GM21576 (cell line): Measurements from ENCODE around the gene B3GNT8.
"Not testable (repeated sequence)": the region's sequence is repeated elsewhere in the genome, so short reads cannot be mapped to it uniquely, and the experiment has no call there.

Experiments
- ATAC-seq: cut with Tn5 transposase; IDR thresholded peaks from one replicate; pipeline ENCODE4 v1.9.1; 2021; ENCODE audit warnings: mild to moderate bottlenecking, moderate library complexity; ENCODE audit not compliant: unreplicated experiment

The B3GNT8 gene

GRCh38 chr19:41420101-41420880 is 6.9 kb downstream of the B3GNT8 start:
- ATAC-seq, result no peak

- no peak for ATAC-seq
These were observed 10.9 kb downstream of the B3GNT8 start for GRCh38 chr19:41416194-41416674.

DNA sequence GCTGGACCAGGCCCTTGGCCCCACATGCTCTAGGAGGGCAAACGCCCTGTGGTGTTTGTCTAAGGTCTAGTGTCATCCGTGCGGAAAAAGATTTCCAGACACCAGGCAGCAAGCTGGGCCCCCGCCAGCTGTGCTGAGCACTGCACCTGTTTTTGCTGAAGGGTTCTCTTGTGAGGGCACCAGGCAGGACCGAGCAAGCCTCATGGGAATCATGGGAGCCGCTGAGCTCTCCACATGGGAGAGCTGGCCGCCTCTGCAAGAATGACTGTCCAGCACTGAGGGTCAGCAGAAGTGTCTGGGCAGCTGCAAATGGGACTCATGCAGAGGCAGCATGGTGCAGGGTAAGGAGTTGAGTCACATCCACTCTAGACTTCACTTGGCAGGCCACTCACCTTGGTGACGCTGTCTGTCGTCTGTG is 12.0 kb downstream of the B3GNT8 start:
- ATAC-seq, result no peak

GRCh38 chr19:41414461-41414860 is 12.7 kb downstream of the B3GNT8 start:
- no peak for ATAC-seq

DNA sequence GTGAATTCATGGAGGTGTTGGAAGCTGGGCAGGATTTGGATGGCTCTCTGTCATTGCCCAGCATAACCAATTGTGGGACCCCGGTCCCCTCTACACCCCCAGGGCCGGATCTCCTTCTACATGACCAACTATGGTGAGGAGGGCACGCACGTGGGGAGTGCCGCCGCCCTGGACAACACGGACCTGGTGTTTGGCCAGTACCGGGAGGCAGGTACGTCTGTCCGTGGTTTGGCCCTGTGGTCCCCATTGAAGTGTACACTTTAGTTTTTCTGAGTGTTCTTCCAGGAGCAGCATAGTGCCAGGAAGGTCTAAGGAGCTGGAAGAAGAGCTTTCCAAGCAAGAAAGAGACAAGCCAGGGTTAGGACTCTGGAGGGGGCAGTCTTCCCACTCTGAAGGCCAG is 13.2 kb downstream of the B3GNT8 start:
- ATAC-seq, result no peak

- ATAC-seq, result no peak
These were observed 14.2 kb downstream of the B3GNT8 start for GRCh38 chr19:41412953-41413352.

- no peak for ATAC-seq
These were observed 15.3 kb downstream of the B3GNT8 start for GRCh38 chr19:41411968-41412265.

- no peak for ATAC-seq
These were observed 15.8 kb downstream of the B3GNT8 start for GRCh38 chr19:41411100-41411967.

DNA sequence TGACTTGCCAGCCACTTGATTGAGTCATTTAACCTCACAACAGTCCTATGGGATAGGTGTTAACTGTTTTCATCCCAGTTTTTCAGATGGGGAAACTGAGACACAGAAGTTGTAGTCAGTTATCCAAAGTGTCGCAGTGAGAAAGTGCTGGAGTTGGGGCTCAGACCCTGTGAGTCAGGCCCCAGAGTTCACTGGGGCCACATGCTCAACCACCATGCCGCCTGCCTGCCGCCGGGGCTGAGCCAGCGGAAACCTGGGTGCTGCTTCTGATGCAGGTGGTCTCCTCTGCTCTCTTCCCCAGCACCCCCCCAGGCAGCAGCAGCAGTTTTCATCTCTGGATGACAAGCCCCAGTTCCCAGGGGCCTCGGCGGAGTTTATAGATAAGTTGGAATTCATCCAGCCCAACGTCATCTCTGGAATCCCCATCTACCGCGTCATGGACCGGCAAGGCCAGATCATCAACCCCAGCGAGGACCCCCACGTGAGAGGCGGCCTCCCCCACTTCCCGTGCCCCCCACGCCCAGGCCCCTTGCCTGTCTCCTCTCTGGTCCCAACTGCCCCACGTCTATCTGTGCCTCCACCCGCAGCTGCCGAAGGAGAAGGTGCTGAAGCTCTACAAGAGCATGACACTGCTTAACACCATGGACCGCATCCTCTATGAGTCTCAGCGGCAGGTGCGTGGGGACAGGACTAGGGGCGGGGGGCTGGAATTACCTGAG is 16.7 kb downstream of the B3GNT8 start:
- no peak for ATAC-seq

DNA sequence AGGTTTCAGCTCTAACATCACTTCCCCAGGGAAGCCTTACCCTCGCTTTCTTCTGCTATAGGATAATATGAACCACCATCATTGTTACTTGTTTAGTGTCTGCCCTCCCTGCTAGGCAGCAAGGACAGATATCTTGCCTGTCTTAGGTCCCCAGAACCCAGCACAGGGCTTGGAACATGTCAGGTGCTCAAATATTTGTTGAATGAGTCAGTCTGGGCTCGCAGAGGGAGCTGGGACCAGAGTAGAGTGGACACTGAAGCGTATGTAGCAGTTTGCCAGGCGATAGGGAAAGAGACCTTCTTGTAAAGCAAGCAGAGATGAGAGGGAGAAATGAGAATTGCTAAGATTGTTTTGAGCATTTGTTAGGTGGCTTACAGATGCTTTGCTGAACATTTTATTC is 17.9 kb downstream of the B3GNT8 start:
- ATAC-seq, result no peak

- not testable (repeated sequence) for ATAC-seq
These were observed 18.3 kb downstream of the B3GNT8 start for GRCh38 chr19:41408846-41409245.

DNA sequence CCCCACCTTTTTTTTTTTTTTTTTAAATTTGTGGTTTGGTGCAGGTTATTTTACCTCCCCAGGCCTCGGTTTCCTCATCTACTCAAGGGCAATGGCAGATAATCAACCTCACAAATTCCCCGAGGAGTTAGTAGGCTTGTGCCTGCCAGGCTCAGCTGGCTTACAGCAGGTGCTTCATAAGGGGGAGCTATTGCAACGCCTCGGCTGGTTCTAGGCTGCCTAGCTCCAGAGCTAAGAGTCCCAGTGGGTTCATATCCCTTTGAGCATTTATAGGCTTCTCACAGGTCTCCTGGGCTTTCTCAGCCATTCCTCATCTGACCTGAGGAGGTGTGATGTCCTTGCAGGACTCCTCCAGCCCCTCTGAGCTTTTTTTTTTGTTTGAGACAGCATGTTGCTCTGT is 18.9 kb downstream of the B3GNT8 start:
- no peak for ATAC-seq

DNA sequence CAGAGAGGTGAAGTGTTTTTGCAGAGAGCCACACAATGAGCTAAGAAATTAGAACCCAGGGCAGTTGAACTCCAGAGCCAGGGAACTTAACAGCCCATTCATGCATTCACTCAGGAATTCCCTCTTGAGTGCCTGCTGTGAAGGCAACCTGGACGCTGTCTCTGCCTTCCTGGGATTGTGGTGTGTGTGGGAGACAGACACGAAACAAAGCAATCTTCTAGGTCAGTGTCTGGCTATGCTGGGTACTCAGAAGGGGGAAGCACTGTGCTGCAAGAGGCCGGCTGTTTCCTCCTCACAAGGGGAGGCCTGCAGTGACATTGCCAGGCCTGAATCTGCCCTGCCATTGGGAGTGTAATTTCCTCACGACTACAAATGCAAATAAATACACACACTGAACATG is 19.9 kb downstream of the B3GNT8 start:
- no peak for ATAC-seq

DNA sequence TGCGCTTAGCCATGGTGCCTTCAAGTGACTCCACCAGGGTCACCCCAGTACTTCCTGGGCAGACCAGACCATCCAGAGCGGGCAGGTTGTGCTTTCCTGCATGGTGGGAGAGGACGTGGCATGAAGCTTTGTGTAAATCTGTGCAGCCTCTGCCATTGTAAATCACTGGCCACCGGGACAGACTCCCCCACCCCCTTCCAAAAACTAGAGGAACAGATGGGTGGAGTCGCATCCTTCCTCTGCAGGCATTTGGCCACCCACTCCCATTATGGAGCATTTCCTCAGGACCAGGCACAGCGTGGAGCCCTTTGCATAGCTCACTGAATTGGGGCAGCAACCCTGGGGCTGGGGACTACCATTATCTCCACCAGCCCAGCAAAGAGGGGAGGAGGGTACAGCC is 21.4 kb downstream of the B3GNT8 start:
- ATAC-seq, result no peak

DNA sequence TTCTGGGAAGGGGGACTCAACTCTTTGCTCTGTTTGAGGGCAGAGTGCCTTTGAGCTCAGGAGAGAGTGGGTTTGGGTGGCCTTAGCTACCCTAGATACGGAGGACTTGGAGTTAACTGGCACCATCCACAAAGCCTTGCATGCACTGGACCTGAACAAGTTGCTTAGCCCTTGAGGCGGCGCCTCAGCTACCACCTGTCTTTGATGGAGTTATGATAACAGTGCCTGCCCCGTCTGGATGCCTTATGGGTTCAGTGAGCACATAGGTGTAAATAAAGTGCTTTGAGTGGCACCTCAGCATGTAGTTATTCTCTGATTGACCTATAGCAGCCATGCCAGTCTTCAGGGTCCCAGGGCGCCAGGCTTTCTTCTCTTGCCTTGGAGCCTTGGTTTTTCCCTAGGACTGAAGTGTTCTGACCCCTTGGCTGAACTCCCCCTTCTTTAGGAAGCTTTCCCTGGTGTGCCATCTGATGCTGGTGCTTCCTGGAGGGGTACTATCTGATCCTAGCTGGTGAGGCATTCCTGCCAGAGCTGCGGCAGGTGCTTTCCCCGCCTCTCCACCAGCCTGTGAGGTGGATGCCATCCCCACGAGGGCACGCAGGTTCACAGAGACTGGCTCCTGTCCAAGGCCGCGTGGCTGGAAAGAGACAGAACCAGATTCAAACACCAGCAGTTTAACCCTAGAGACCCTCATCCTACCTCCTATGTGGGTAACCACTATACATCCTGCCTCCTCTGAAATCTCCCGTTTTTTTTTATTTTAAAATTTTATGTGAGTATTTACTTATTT is 23.8 kb downstream of the B3GNT8 start:
- no peak for ATAC-seq

DNA sequence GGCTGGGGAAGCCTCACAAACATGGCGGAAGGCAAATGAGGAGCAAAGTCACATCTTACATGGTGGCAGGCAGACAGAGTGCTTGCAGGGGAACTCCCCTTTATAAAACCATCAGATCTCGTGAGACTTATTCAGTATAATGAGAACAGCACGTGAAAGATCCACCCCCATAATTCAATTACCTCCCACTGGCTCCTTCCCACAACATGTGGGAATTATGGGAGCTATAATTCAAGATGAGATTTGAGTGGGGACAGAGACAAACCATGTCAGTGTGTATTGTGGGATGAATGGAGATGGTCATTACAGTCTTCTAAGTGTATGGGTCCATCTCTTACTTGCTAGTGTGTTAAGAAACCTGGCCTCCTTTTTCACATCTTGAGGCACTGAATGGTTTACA is 25.2 kb downstream of the B3GNT8 start:
- ATAC-seq, result no peak

DNA sequence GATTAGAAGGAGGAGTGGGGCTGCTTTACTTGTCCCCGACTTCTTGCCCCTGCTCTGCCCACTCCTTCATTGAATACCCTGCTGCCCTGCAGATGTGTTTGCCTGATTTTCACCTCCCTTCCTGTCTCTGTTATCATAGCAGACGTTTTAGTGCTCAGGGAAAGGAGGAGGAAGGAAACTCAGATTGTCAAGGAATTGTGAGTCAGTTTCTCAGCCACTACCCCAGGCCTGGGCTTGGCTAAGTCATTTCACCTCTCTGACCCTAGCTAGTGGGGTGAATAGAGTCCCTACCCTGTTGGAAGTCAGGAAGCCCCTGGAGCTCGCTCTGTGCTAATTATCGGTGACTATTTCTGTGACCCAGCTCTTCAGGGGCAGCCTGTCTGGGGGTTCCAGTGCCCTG is 25.7 kb downstream of the B3GNT8 start:
- ATAC-seq, result no peak

DNA sequence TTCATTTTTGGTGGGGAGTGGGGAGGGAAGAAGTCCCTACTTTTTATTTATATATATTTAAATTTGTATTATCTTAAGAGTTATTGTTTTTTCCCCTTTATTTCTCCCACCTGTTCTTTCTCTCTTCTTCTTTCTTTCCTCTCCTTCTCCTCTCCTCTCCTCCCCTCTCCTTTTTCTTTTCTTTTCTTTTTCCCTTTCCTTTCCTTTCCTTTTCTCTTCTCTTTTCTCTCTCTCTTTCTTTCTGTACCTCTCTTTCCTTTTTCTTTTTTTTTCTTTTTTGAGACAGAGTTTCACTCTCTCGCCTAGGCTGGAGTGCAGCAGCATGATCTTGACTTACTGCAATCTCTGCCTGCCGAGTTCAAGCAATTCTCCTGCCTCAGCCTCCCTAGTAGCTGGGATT is 27.6 kb downstream of the B3GNT8 start:
- no peak for ATAC-seq

- no peak for ATAC-seq
These were observed 28.1 kb downstream of the B3GNT8 start for GRCh38 chr19:41399091-41399490.

GRCh38 chr19:41398598-41398997 is 28.6 kb downstream of the B3GNT8 start:
- ATAC-seq, result no peak

DNA sequence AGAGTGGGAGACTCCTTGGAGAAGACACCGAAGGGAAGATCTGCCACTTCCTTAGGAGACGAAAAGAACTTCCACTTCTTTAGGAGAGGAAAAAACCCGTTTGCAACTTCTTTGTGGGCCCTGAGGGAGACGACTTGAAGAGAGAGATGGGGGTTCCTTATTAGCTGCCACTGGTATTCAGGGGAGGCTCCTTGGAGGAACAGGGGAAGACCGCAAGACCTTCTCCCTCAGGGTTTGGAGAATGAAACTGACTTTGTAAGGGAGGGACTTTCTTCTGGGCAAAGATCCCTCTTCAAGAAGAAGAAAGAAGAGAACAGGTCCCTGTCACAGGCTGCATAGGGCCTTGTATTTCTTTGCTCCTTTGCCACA is 29.1 kb downstream of the B3GNT8 start:
- ATAC-seq, result no peak
